Mesenchymal stem cell (in vitro differentiated cells and primary cell): ENCODE measurements around the gene MYD88.
"Not testable (repeated sequence)": the region's sequence is repeated elsewhere in the genome, so short reads cannot be mapped to it uniquely, and the experiment has no call there.

Experiments
- DNase-seq: peaks from one replicate; pipeline ENCODE4 v3.0.0-alpha.2; 2013
- H2AFZ ChIP-seq: one replicate; pipeline ENCODE4 v1.6.1; 2013; ENCODE audit warnings: low read depth, mild to moderate bottlenecking, control low read depth, inconsistent platforms, low read length, moderate library complexity
- H2AK5ac ChIP-seq: 2 replicates; pipeline ENCODE4 v1.6.1; 2013; ENCODE audit warnings: low read length, moderate library complexity, mild to moderate bottlenecking, inconsistent platforms; ENCODE audit not compliant: severe bottlenecking
- H2BK120ac ChIP-seq: one replicate; pipeline ENCODE4 v1.6.1; 2013; ENCODE audit warnings: low read depth, mild to moderate bottlenecking, inconsistent platforms, low read length, moderate library complexity
- H2BK12ac ChIP-seq, 2 experiments: one replicate each; pipeline ENCODE4 v1.6.1; 2013; ENCODE audit warnings: inconsistent platforms in 2 of 2, low read length in 2 of 2, mild to moderate bottlenecking in 2 of 2, moderate library complexity in 2 of 2, control low read depth in 1 of 2
- H2BK15ac ChIP-seq: one replicate; pipeline ENCODE4 v1.6.1; 2013; ENCODE audit warnings: mild to moderate bottlenecking, low read depth, inconsistent platforms; ENCODE audit not compliant: poor library complexity, severe bottlenecking
- H2BK5ac ChIP-seq: 2 replicates; pipeline ENCODE4 v1.6.1; 2013; ENCODE audit warnings: low read depth, mild to moderate bottlenecking, low read length, control low read depth, inconsistent platforms; ENCODE audit not compliant: poor library complexity, severe bottlenecking
- H3K14ac ChIP-seq, 2 experiments: one replicate each; pipeline ENCODE4 v1.6.1; 2013; ENCODE audit warnings: inconsistent platforms in 2 of 2, low read length in 2 of 2, control low read depth in 1 of 2, mild to moderate bottlenecking in 1 of 2, moderate library complexity in 1 of 2
- H3K18ac ChIP-seq, 2 experiments: one replicate each; pipeline ENCODE4 v1.6.1; 2013; ENCODE audit warnings: inconsistent platforms in 2 of 2, low read length in 2 of 2, control low read depth in 1 of 2, low read depth in 1 of 2, mild to moderate bottlenecking in 1 of 2
- H3K23ac ChIP-seq, 2 experiments: one replicate each; pipeline ENCODE4 v1.6.1; 2013; ENCODE audit warnings: inconsistent platforms in 2 of 2, low read length in 2 of 2, mild to moderate bottlenecking in 2 of 2, moderate library complexity in 2 of 2, control low read depth in 1 of 2
- H3K27ac ChIP-seq: 2 replicates; pipeline ENCODE4 v1.5.1; 2013; ENCODE audit warnings: mild to moderate bottlenecking, moderate library complexity, low read length, control low read depth, inconsistent platforms; ENCODE audit not compliant: poor library complexity, severe bottlenecking
- H3K27me3 ChIP-seq, 2 experiments: 2 replicates each; pipeline versions ENCODE4 v1.6.1 to v1.7.0; 2013; ENCODE audit warnings: low read length in 2 of 2, mild to moderate bottlenecking in 2 of 2, moderate library complexity in 2 of 2, control low read depth in 1 of 2, inconsistent platforms in 1 of 2; ENCODE audit not compliant: control insufficient read depth in 1 of 2, insufficient read depth in 1 of 2
- H3K36me3 ChIP-seq, 2 experiments: 2 replicates each; pipeline versions ENCODE4 v1.6.1 to v1.7.0; 2013; ENCODE audit warnings: low read length in 2 of 2, control low read depth in 1 of 2, inconsistent platforms in 1 of 2, low read depth in 1 of 2, mild to moderate bottlenecking in 1 of 2; ENCODE audit not compliant: insufficient read depth in 2 of 2, control insufficient read depth in 1 of 2
- H3K4ac ChIP-seq, 2 experiments: one replicate each; pipeline ENCODE4 v1.6.1; 2013; ENCODE audit warnings: inconsistent platforms in 2 of 2, low read length in 2 of 2, mild to moderate bottlenecking in 2 of 2, moderate library complexity in 2 of 2, control low read depth in 1 of 2, low read depth in 1 of 2
- H3K4me1 ChIP-seq: 2 replicates; pipeline ENCODE4 v1.6.1; 2013; ENCODE audit warnings: low read depth, low read length, control low read depth; ENCODE audit not compliant: control insufficient read depth, insufficient read depth
- H3K4me2 ChIP-seq: 2 replicates; pipeline ENCODE4 v1.6.1; 2013; ENCODE audit warnings: low read length, mild to moderate bottlenecking, inconsistent platforms; ENCODE audit not compliant: poor library complexity, severe bottlenecking
- H3K4me3 ChIP-seq, 2 experiments: 2 replicates each; pipeline versions ENCODE4 v1.5.1 to v1.7.0; 2013; ENCODE audit warnings: low read length in 2 of 2, mild to moderate bottlenecking in 2 of 2, control low read depth in 1 of 2, low read depth in 1 of 2; ENCODE audit not compliant: insufficient read depth in 1 of 2
- H3K79me1 ChIP-seq: replicated peaks from 2 replicates; pipeline ENCODE4 v1.6.1; 2013; ENCODE audit warnings: mild to moderate bottlenecking, control low read depth, low read length, inconsistent platforms; ENCODE audit not compliant: poor library complexity, severe bottlenecking
- H3K9ac ChIP-seq: 2 replicates; pipeline ENCODE4 v1.7.0; 2013; ENCODE audit warnings: mild to moderate bottlenecking, low read length, moderate library complexity
- H3K9me3 ChIP-seq: 2 replicates; pipeline ENCODE4 v1.7.0; 2013; ENCODE audit warnings: mild to moderate bottlenecking, low read length; ENCODE audit not compliant: control insufficient read depth
- H4K8ac ChIP-seq: one replicate; pipeline ENCODE4 v1.6.1; 2013; ENCODE audit warnings: inconsistent platforms, mild to moderate bottlenecking, low read length, moderate library complexity
- H4K91ac ChIP-seq: one replicate; pipeline ENCODE4 v1.6.1; 2013; ENCODE audit warnings: mild to moderate bottlenecking, low read length, inconsistent platforms
- WGBS: methylation state at CpG from one replicate; pipeline ENCODE4 v1.1.7; 2013; ENCODE audit warnings: mixed read lengths; 5-methylcytosine and 5-hydroxymethylcytosine counted together

Gene MYD88

DNA sequence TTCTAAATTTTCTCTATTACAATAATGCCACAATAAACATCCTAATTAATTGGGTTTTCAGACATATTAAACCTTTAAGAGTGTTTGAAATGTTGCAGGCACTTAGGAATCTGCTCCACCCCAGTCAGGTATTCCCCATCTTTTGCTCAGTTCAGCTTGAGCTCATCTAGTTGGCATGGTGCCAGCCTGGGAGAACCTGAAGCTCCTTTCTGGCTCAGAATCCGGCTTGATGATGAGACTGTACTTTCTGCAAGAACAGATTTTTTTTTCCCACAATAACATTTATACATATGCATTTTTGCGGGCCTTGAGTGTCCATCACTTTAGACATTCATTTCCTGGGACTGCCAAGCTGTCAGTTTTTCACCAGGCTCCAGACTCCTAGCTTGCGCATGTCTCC is 19.1 kb downstream of the MYD88 start:
- H2BK5ac ChIP-seq, result no peak overlapping the region
- no peak overlapping the region for H3K18ac ChIP-seq
- no peak overlapping the region for H3K9ac ChIP-seq
- no peak overlapping the region for H2BK15ac ChIP-seq
- H2AFZ ChIP-seq, result no peak overlapping the region
- H3K4me1 ChIP-seq, result no peaks in the 10 kb centered on the region
- DNase-seq, result no peak
- no peaks in the 10 kb centered on the region for H3K9me3 ChIP-seq
- H3K14ac ChIP-seq, result no peak overlapping the region
- H4K8ac ChIP-seq, result no peak overlapping the region
- no peak overlapping the region for H3K4ac ChIP-seq
- no peak overlapping the region for H2BK120ac ChIP-seq
- 97% methylated on average over 3 of the region's 3 CpGs for WGBS
- no peak overlapping the region for H3K23ac ChIP-seq
- H2AK5ac ChIP-seq, result no peak overlapping the region
- no peak overlapping the region for H3K4me2 ChIP-seq
- no peak overlapping the region for H4K91ac ChIP-seq
- no peaks in the 10 kb centered on the region for H3K36me3 ChIP-seq
- no peak overlapping the region for H3K4me3 ChIP-seq
- no peaks in the 10 kb centered on the region for H3K79me1 ChIP-seq
- no peak overlapping the region for H3K27ac ChIP-seq
- no peaks in the 10 kb centered on the region for H3K27me3 ChIP-seq
- H2BK12ac ChIP-seq, result no peak overlapping the region

DNA sequence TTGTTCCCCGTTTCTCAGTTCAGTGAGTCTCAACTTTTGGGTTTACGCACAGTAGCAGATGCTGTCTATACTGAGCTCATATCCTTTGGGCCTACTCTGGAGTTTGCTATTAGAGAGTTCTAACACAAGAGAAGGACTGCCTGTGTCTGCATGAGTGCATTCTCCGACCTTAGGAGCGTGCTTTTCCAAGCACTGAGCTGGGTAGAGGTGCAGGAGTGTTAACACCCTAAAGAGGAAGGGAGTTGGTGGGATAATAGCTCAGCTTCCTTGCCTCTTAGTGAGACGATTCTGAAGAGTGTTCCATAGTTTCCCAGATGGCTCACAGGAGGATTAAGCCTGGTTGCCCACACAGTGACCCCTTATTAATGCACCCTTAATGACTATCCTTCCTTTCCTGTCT is 20.0 kb downstream of the MYD88 start:
- Histone ChIP-seq H3K4me3 (no peak overlapping the region), H3K4ac (no peak overlapping the region), H2BK12ac (no peak overlapping the region), H3K27me3 (no peaks in the 10 kb centered on the region), H2AFZ (no peak overlapping the region), H2AK5ac (no peak overlapping the region), H4K91ac (no peak overlapping the region), H3K18ac (no peak overlapping the region), H3K36me3 (no peaks in the 10 kb centered on the region), H3K79me1 (no peaks in the 10 kb centered on the region), H2BK15ac (no peak overlapping the region), H3K9me3 (no peaks in the 10 kb centered on the region), H3K4me2 (no peak overlapping the region), H2BK5ac (no peak overlapping the region), H3K9ac (no peak overlapping the region), H2BK120ac (no peak overlapping the region), H3K4me1 (no peaks in the 10 kb centered on the region), H3K23ac (no peak overlapping the region), H4K8ac (no peak overlapping the region), H3K27ac (no peak overlapping the region), H3K14ac (no peak overlapping the region)
- WGBS, result 81% methylated on average over 5 of the region's 5 CpGs
- no peak for DNase-seq

DNA sequence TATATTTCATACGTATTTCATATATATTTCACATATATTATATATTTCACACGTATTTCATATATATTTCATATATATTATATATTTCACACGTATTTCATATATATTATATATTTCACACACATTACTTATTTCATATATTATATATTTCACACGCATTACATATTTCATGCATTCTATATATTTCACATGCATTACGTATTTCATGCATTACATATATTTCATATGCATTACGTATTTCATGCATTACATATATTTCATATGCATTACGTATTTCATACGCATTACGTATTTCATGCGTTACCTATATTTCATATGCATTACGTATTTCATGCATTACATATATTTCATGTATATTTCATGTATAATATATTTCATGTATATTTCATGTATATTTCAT is 22.2 kb downstream of the MYD88 start:
- H2BK15ac ChIP-seq, H3K18ac ChIP-seq, H3K4ac ChIP-seq, H4K8ac ChIP-seq, H3K79me1 ChIP-seq, H3K14ac ChIP-seq, H2AK5ac ChIP-seq, H3K9me3 ChIP-seq, H3K23ac ChIP-seq, H4K91ac ChIP-seq, H3K27me3 ChIP-seq, H3K4me2 ChIP-seq, H3K27ac ChIP-seq, H2BK120ac ChIP-seq, H3K4me1 ChIP-seq, H3K9ac ChIP-seq, H3K36me3 ChIP-seq, H2BK12ac ChIP-seq, DNase-seq, H2AFZ ChIP-seq, H3K4me3 ChIP-seq, H2BK5ac ChIP-seq: not testable (repeated sequence)
- WGBS, result 96% methylated on average over 9 of the region's 11 CpGs

- no peak overlapping the region for H3K4me3 ChIP-seq
- 92% methylated on average over 10 of the region's 12 CpGs for WGBS
- H3K9me3 ChIP-seq, result no peaks in the 10 kb centered on the region
- no peak overlapping the region for H3K23ac ChIP-seq
- no peak overlapping the region for H3K14ac ChIP-seq
- no peak overlapping the region for H2AK5ac ChIP-seq
- H3K4me2 ChIP-seq, result no peak overlapping the region
- no peak overlapping the region for H3K9ac ChIP-seq
- H3K18ac ChIP-seq, result no peak overlapping the region
- no peak overlapping the region for H2BK120ac ChIP-seq
- H2BK5ac ChIP-seq, result no peak overlapping the region
- H3K4ac ChIP-seq, result no peak overlapping the region
- no peak overlapping the region for H2BK15ac ChIP-seq
- peaks cover 3% of the 10 kb centered on the region for H3K79me1 ChIP-seq
- no peak overlapping the region for H2AFZ ChIP-seq
- H3K4me1 ChIP-seq, result peaks cover 2% of the 10 kb centered on the region
- no peak overlapping the region for H4K91ac ChIP-seq
- no peak overlapping the region for H3K27ac ChIP-seq
- no peak overlapping the region for H4K8ac ChIP-seq
- H3K36me3 ChIP-seq, result no peaks in the 10 kb centered on the region
- DNase-seq, result peak; percentile 23
- H3K27me3 ChIP-seq, result no peaks in the 10 kb centered on the region
- no peak overlapping the region for H2BK12ac ChIP-seq
These were observed 24.8 kb downstream of the MYD88 start for GRCh38 chr3:38163117-38163840.
